Measurements from ENCODE around the gene NTRK1. TPM values are rescaled to one million over a fixed set of nuclear protein-coding genes. Genes with fewer than 3 reads are reported as not detected.

Gene NTRK1
- total and polyA plus RNA-seq, 4 donors, result 0.13 to 0.17 (median 0.14) TPM

DNA sequence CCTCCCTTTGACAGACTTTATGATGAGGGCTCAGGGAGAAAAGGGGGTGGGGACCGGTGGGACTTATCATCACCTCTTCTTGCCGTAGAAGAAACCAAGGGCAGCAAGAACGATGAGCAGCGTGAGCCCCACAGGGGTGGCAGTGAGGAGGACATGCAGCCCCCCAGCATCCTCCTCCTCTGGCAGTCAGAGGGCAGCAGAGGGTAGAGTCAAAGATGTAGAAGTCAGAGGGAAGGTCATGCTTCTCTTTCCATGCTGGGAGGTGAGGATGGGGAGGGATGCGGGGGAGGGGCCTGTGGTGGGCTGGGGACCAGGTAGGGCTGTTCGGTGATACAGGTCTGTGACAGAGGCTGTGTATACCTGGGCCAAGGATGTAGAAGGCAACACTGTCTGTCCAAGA is 16.6 kb upstream of the NTRK1 start:
- 40% methylated on average over 6 of the region's 6 CpGs for WGBS
- no peak overlapping the region for H3K4me3 ChIP-seq (ENCODE audit: low read depth in 1 of 3, low read length in 3 of 3)

DNA sequence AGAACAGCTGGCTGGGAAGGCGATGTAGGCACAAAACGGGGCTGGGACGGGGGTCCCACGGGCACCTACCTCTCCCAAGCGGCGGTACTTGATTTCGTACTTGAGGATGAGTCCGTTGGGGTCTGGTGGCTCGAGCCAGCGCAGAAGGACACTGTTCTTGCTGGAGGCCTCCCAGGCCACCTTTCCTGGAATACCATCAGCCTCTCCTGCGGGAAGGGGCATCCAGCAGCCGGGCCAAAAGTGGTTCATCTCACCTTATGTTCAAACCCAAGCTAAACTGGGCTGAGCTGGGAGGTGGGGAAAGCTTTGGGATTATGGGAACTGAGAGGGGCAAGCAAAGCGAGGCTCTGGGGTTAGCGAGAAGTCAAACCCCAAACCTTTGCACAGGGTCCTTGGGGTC is 16.0 kb upstream of the NTRK1 start:
- Histone ChIP-seq H3K9ac (ENCODE audit: low read depth in 1 of 2, low read length in 2 of 2) (no peak overlapping the region), H3K4me1 (ENCODE audit: control insufficient read depth in 4 of 4, insufficient read depth in 4 of 4, low read length in 3 of 4) (peaks cover 0 to 6% (median 4%) of the 10 kb centered on the region in 4 donors), H3K27ac (ENCODE audit: low read depth in 1 of 2, low read length in 2 of 2) (no peak overlapping the region), H3K36me3 (ENCODE audit: control insufficient read depth in 4 of 4, insufficient read depth in 3 of 4, low read depth in 1 of 4, low read length in 3 of 4) (no peaks in the 10 kb centered on the region), H3K9me3 (ENCODE audit: control insufficient read depth in 4 of 4, low read length in 3 of 4) (no peaks in the 10 kb centered on the region), H3K4me3 (ENCODE audit: low read depth in 1 of 3, low read length in 3 of 3) (no peak overlapping the region), H3K27me3 (ENCODE audit: control insufficient read depth in 4 of 4, insufficient read depth in 4 of 4, low read length in 3 of 4) (peaks cover 0 to 9% (median 7%) of the 10 kb centered on the region in 4 donors)
- 26% methylated on average over 14 of the region's 14 CpGs for WGBS
- DNase-seq (ENCODE audit: low spot score), result no peak
- TF ChIP-seq SP1 (IDR thresholded peaks at IDR 0.05) (no peak), JUND (IDR thresholded peaks at IDR 0.05) (no peak), CTCF (IDR thresholded peaks at IDR 0.05; ENCODE audit: low read depth, low read length, missing input control) (no peak), ZBTB33 (IDR thresholded peaks at IDR 0.05) (no peak)

More for the DNA sequence above, 16.6 kb upstream of the NTRK1 start:
- no peaks in the 10 kb centered on the region for H3K9me3 ChIP-seq (ENCODE audit: control insufficient read depth in 4 of 4, low read length in 3 of 4)
- no peaks in the 10 kb centered on the region for H3K36me3 ChIP-seq (ENCODE audit: control insufficient read depth in 4 of 4, insufficient read depth in 3 of 4, low read depth in 1 of 4, low read length in 3 of 4)
- TF ChIP-seq RAD21 (IDR thresholded peaks at IDR 0.05) (no peak), SP1 (IDR thresholded peaks at IDR 0.05) (no peak), NR2F2 (IDR thresholded peaks at IDR 0.05) (no peak)
- H3K27ac ChIP-seq (ENCODE audit: low read depth in 1 of 2, low read length in 2 of 2), result no peak overlapping the region
- peaks cover 0 to 9% (median 7%) of the 10 kb centered on the region in 4 donors for H3K27me3 ChIP-seq (ENCODE audit: control insufficient read depth in 4 of 4, insufficient read depth in 4 of 4, low read length in 3 of 4)
- no peak for DNase-seq (ENCODE audit: low spot score)
- peaks cover 0 to 6% (median 4%) of the 10 kb centered on the region in 4 donors for H3K4me1 ChIP-seq (ENCODE audit: control insufficient read depth in 4 of 4, insufficient read depth in 4 of 4, low read length in 3 of 4)
- H3K9ac ChIP-seq (ENCODE audit: low read depth in 1 of 2, low read length in 2 of 2), result no peak overlapping the region

- Histone ChIP-seq H3K36me3 (ENCODE audit: control insufficient read depth in 4 of 4, insufficient read depth in 3 of 4, low read depth in 1 of 4, low read length in 3 of 4) (no peaks in the 10 kb centered on the region), H3K27ac (ENCODE audit: low read depth in 1 of 2, low read length in 2 of 2) (no peak overlapping the region), H3K4me1 (ENCODE audit: control insufficient read depth in 4 of 4, insufficient read depth in 4 of 4, low read length in 3 of 4) (peaks cover 0 to 6% (median 4%) of the 10 kb centered on the region in 4 donors), H3K27me3 (ENCODE audit: control insufficient read depth in 4 of 4, insufficient read depth in 4 of 4, low read length in 3 of 4) (peaks cover 0 to 9% (median 6%) of the 10 kb centered on the region in 4 donors), H3K9me3 (ENCODE audit: control insufficient read depth in 4 of 4, low read length in 3 of 4) (no peaks in the 10 kb centered on the region), H3K4me3 (ENCODE audit: low read depth in 1 of 3, low read length in 3 of 3) (no peak overlapping the region), H3K9ac (ENCODE audit: low read depth in 1 of 2, low read length in 2 of 2) (no peak overlapping the region)
- 14% methylated on average over 69 of the region's 69 CpGs for WGBS
- no peak for DNase-seq (ENCODE audit: low spot score)
- no peak for TF ChIP-seq TAF1 (conservative IDR thresholded peaks at IDR 0.05)
- TF ChIP-seq FOXA2 (IDR thresholded peaks at IDR 0.05), result no peak
- TF ChIP-seq RXRA (IDR thresholded peaks at IDR 0.05), result no peak
- no peak for TF ChIP-seq REST (IDR thresholded peaks at IDR 0.05)
- no peak for TF ChIP-seq GABPA (IDR thresholded peaks at IDR 0.05 in 1 of 2, conservative IDR thresholded peaks at IDR 0.05 in 1 of 2)
- TF ChIP-seq, protein P1, sequence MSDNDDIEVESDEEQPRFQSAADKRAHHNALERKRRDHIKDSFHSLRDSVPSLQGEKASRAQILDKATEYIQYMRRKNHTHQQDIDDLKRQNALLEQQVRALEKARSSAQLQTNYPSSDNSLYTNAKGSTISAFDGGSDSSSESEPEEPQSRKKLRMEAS (IDR thresholded peaks at IDR 0.05), result no peak
- no peak for TF ChIP-seq CTCF (IDR thresholded peaks at IDR 0.05; ENCODE audit: low read depth, low read length, missing input control)
- TF ChIP-seq EGR1 (IDR thresholded peaks at IDR 0.05; ENCODE audit: low read depth in 2 of 2), result no peak
- no peak for TF ChIP-seq NR2F2 (IDR thresholded peaks at IDR 0.05)
- no peak for TF ChIP-seq JUND (IDR thresholded peaks at IDR 0.05)
Measured at GRCh38 chr1:156845055-156845952, 15.4 kb upstream of the NTRK1 start.

All from liver (tissue), 9 donors.